GM12878 (cell line): ENCODE data around the gene HNF4A. TPM values are rescaled to one million over a fixed set of nuclear protein-coding genes. Genes with fewer than 3 reads are reported as not detected.

ENCODE experiments used
- ATAC-seq: fragments of 200-7000 bp; cut with Tn5 transposase; 3 replicates; pipeline ENCODE4 v1.9.1; 2020; ENCODE audit warnings: mild to moderate bottlenecking, moderate library complexity
- BruUV-seq: library from RNA; stranded (reverse); fragments of 400-500 nt; replicated peaks from 2 replicates; lab custom pipeline; 2021; lab: Mats Ljungman, UMichigan
- CTCF ChIA-PET: fragments of 300-600 bp; sonication (Branson Sonifier 250); formaldehyde crosslinking; extraction: SDS; loops from one replicate; lab custom pipeline; 2021; ENCODE audit warnings: inconsistent platforms; lab: Yijun Ruan, JAX
- POLR2A ChIA-PET: fragments of 350-600 bp; formaldehyde crosslinking; extraction: SDS; loops from one replicate; lab custom pipeline; 2021; ENCODE audit warnings: inconsistent platforms; lab: Charles Lee
- RAD21 ChIA-PET: fragments of 300-600 bp; sonication (Branson Sonifier 250); formaldehyde crosslinking; loops from one replicate; lab custom pipeline; 2023; ENCODE audit warnings: antibody characterized with exemption; ENCODE audit not compliant: unreplicated experiment; lab: Charles Lee
- SMC1A ChIA-PET: fragments of 300-600 bp; sonication (Branson Sonifier 250); formaldehyde crosslinking; loops from one replicate; lab custom pipeline; 2023; ENCODE audit not compliant: unreplicated experiment, uncharacterized antibody; lab: Charles Lee
- DNase-seq: peaks from one replicate; pipeline ENCODE4 v3.0.0-alpha.2; 2011; ENCODE audit warnings: low read depth, low spot score
- FAIRE-seq: peaks from 3 replicates; lab custom pipeline; 2011; peaks lifted over from hg19 to GRCh38; lab: Jason Lieb, UNC
- H2AFZ ChIP-seq: 2 replicates; pipeline ENCODE4 v1.6.0; 2011; ENCODE audit warnings: low read depth, low read length, control low read depth; ENCODE audit not compliant: control insufficient read depth
- H3K27ac ChIP-seq: 2 replicates; pipeline ENCODE4 v1.5.1; 2011; ENCODE audit warnings: control low read depth; ENCODE audit not compliant: control insufficient read depth, insufficient read depth
- H3K27me3 ChIP-seq, 2 experiments: replicated peaks in 1 of 2; 2 replicates each; pipeline versions ENCODE4 v1.6.0 to v1.6.1; 2011; ENCODE audit warnings: low read length in 1 of 2; ENCODE audit not compliant: control insufficient read depth in 2 of 2, insufficient read depth in 2 of 2
- H3K36me3 ChIP-seq, 2 experiments: 2 replicates each; pipeline ENCODE4 v1.5.1; 2011; ENCODE audit warnings: low read length in 1 of 2; ENCODE audit not compliant: control insufficient read depth in 2 of 2, insufficient read depth in 2 of 2
- H3K4me1 ChIP-seq: 2 replicates; pipeline ENCODE4 v1.6.1; 2011; ENCODE audit warnings: mild to moderate bottlenecking, low read length, moderate library complexity, mixed read lengths; ENCODE audit not compliant: control insufficient read depth, insufficient read depth
- H3K4me2 ChIP-seq: 2 replicates; pipeline ENCODE4 v1.6.0; 2011; ENCODE audit warnings: control low read depth; ENCODE audit not compliant: control insufficient read depth, insufficient read depth
- H3K4me3 ChIP-seq: fragments of 200-600 bp; sonication (generic); 2 replicates; pipeline ENCODE4 v1.5.1; 2016
- H3K79me2 ChIP-seq: 2 replicates; pipeline ENCODE4 v1.6.0; 2011; ENCODE audit warnings: low read length; ENCODE audit not compliant: control insufficient read depth, insufficient read depth
- H3K9ac ChIP-seq: 2 replicates; pipeline ENCODE4 v1.8.0; 2011; ENCODE audit warnings: low read length, control low read depth, mixed read lengths; ENCODE audit not compliant: control insufficient read depth, insufficient read depth
- H3K9me3 ChIP-seq: replicated peaks from 3 replicates; pipeline ENCODE4 v1.5.1; 2011; ENCODE audit warnings: mild to moderate bottlenecking, low read length; ENCODE audit not compliant: control insufficient read depth, insufficient read depth
- H4K20me1 ChIP-seq: 2 replicates; pipeline ENCODE4 v1.6.0; 2011; ENCODE audit not compliant: control insufficient read depth, insufficient read depth
- ATF7 ChIP-seq: fragments of 450-650 bp; IDR thresholded peaks from 2 replicates; pipeline ENCODE4 v1.6.1; 2016; ENCODE audit warnings: low read depth, mild to moderate bottlenecking
- BACH1 ChIP-seq: fragments of 450-650 bp; IDR thresholded peaks from 2 replicates; pipeline ENCODE4 v1.6.1; 2017; ENCODE audit warnings: mild to moderate bottlenecking, borderline replicate concordance
- CBX3 ChIP-seq: fragments of 200-600 bp; sonication (generic); IDR thresholded peaks from 2 replicates; pipeline ENCODE4 v1.6.1; 2016; ENCODE audit warnings: low read depth, borderline replicate concordance
- DPF2 ChIP-seq: fragments of 450-650 bp; IDR thresholded peaks from 2 replicates; pipeline ENCODE4 v1.6.1; 2017; ENCODE audit warnings: mild to moderate bottlenecking
- ETV6 ChIP-seq, 2 experiments: fragments of 450-650 bp in 1 of 2; IDR thresholded peaks in 1 of 2; conservative IDR thresholded peaks in 1 of 2; 2 replicates each; pipeline ENCODE4 v1.6.1; 2014; ENCODE audit warnings: antibody characterized with exemption in 1 of 2, borderline replicate concordance in 1 of 2, low read depth in 1 of 2, mild to moderate bottlenecking in 1 of 2, moderate library complexity in 1 of 2
- NFIC ChIP-seq: IDR thresholded peaks from 2 replicates; pipeline ENCODE4 v1.6.1; 2012; ENCODE audit warnings: low read depth, mild to moderate bottlenecking, inconsistent platforms, low read length, moderate library complexity
- NFYA ChIP-seq: IDR thresholded peaks from 2 replicates; pipeline ENCODE4 v1.6.1; 2011; ENCODE audit warnings: low read depth, mild to moderate bottlenecking, low read length, improper control_type of control experiment, borderline replicate concordance
- RELA ChIP-seq: fragments of 450-650 bp; IDR thresholded peaks from 2 replicates; pipeline ENCODE4 v1.8.0; 2014; ENCODE audit warnings: borderline replicate concordance; ENCODE audit not compliant: partially characterized antibody
- ZNF24 ChIP-seq: fragments of 450-650 bp; IDR thresholded peaks from 2 replicates; pipeline ENCODE4 v1.6.1; 2017; ENCODE audit warnings: antibody characterized with exemption, mild to moderate bottlenecking
- ZNF622 ChIP-seq: fragments of 450-650 bp; IDR thresholded peaks from 2 replicates; pipeline ENCODE4 v1.6.1; 2017; ENCODE audit warnings: mild to moderate bottlenecking, inconsistent platforms
- whole genome bisulfite sequencing: methylation state at CpG from one replicate; pipeline ENCODE4 v1.1.6; 2016; ENCODE audit warnings: low lambda C conversion rate; ENCODE audit not compliant: insufficient replicate concordance, insufficient coverage; ENCODE audit errors: missing lambda C conversion rate; 5-methylcytosine and 5-hydroxymethylcytosine counted together
- in situ Hi-C: fragments of 300-500 bp; cut with MboI; formaldehyde crosslinking; loops from 9 replicates; pipeline ENCODE4 v1.14.3; 2018; ENCODE audit warnings: mixed read lengths
- intact Hi-C: fragments of 100-400 bp; cut with micrococcal nuclease; formaldehyde crosslinking; loops from one replicate; pipeline ENCODE4 v1.14.2; 2022; ENCODE audit not compliant: unreplicated experiment
- polyA plus RNA-seq, 11 experiments: library from polyadenylated mRNA; depleted of rRNA in 4 of 11; unstranded in 6 of 11; stranded (reverse) in 5 of 11; fragments of >200 nt; fragmentation: Nextera tagmentation in 4 of 11; fragmentation: Illumina TruSeq in 1 of 11; extraction: Ambion mirVana in 4 of 11; extraction: Trizol in 1 of 11; gene quantifications; 1 replicate in 1 of 11; 2 replicates in 10 of 11; pipeline versions ENCODE4 v1.2.1 to v1.2.3, GENCODE V29; 2011 to 2016; ENCODE audit warnings: inconsistent platforms in 2 of 11, missing spikeins in 2 of 11, low read depth in 1 of 11
- total RNA-seq, 4 experiments: library from RNA; depleted of rRNA in 3 of 4; stranded (reverse); fragments of >200 nt in 3 of 4; fragmentation: Illumina TruSeq in 1 of 4; extraction: Trizol in 1 of 4; gene quantifications; 2 replicates each; pipeline versions ENCODE4 v1.2.1 to v1.2.3, GENCODE V29; 2013 to 2021
- TF ChIP-seq, protein P1 (sequence below): fragments of 450-650 bp; IDR thresholded peaks from 2 replicates; pipeline ENCODE4 v1.6.1; 2016; ENCODE audit warnings: mild to moderate bottlenecking, moderate library complexity, borderline replicate concordance
- TF ChIP-seq, protein P2 (sequence below): fragments of 450-650 bp; conservative IDR thresholded peaks from 2 replicates; pipeline ENCODE4 v1.6.1; 2017; ENCODE audit warnings: mild to moderate bottlenecking, moderate library complexity

Gene HNF4A
- total and polyA plus RNA-seq, 10 of the 15 experiments (the other 5 are each of a cell fraction or from before 2014, with no cell fraction given) = 0.21 TPM; not detected in 9

DNA sequence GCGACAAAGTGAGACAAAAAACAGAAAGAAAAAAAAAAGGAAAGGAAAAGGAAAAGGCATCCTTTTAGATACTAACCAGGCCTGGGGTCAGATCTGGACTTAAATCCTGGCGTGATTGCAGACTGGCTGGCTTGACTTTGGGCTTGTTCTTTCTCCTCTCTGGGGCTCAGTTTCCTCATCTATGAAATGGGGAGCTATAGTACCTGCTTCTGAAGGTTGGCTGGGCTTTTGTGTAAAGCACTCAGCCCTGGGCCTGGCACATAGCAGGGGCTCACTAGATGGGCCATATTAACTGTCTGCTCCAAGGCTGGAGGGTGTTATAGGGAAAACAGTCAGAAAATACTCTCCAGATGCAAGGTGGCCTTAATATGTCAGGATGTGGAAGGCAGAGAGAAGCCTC lies 19.8 kb upstream of the HNF4A start (continued):
- TF ChIP-seq, protein P1, sequence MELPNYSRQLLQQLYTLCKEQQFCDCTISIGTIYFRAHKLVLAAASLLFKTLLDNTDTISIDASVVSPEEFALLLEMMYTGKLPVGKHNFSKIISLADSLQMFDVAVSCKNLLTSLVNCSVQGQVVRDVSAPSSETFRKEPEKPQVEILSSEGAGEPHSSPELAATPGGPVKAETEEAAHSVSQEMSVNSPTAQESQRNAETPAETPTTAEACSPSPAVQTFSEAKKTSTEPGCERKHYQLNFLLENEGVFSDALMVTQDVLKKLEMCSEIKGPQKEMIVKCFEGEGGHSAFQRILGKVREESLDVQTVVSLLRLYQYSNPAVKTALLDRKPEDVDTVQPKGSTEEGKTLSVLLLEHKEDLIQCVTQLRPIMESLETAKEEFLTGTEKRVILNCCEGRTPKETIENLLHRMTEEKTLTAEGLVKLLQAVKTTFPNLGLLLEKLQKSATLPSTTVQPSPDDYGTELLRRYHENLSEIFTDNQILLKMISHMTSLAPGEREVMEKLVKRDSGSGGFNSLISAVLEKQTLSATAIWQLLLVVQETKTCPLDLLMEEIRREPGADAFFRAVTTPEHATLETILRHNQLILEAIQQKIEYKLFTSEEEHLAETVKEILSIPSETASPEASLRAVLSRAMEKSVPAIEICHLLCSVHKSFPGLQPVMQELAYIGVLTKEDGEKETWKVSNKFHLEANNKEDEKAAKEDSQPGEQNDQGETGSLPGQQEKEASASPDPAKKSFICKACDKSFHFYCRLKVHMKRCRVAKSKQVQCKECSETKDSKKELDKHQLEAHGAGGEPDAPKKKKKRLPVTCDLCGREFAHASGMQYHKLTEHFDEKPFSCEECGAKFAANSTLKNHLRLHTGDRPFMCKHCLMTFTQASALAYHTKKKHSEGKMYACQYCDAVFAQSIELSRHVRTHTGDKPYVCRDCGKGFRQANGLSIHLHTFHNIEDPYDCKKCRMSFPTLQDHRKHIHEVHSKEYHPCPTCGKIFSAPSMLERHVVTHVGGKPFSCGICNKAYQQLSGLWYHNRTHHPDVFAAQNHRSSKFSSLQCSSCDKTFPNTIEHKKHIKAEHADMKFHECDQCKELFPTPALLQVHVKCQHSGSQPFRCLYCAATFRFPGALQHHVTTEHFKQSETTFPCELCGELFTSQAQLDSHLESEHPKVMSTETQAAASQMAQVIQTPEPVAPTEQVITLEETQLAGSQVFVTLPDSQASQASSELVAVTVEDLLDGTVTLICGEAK = no peak
- no peak for TF ChIP-seq ZNF24
- TF ChIP-seq BACH1 = no peak
- TF ChIP-seq NFYA = no peak

DNA sequence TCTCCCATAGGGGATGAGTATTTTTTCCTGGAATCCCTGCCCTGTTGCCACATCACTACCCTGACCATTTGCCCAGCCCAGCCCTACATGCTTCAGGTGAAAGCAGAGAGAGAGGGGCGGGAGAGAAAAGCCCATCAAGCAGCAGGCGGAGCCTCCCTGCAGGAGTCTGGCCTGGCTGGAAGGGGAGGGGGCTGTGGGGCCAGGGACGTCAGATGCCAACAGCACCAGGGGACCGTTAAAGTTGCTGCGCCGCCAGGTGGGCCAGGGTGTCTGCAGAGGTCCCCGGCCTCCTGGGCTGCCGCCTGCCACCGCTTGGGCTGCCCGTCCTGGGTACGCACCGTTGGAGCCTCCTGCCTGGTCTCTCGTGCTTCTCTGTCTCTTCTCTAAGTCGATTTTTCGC lies 19.4 kb upstream of the HNF4A start:
- 38% methylated on average over 15 of the region's 15 CpGs for WGBS
- H3K36me3 ChIP-seq = no peaks in the 10 kb centered on the region
- DNase-seq = no peak
- in situ Hi-C loops (no loop called here), intact Hi-C loops (no loop called here)
- H2AFZ ChIP-seq = no peak overlapping the region
- H3K27me3 ChIP-seq = peaks cover 0 to 3% of the 10 kb centered on the region in 2 experiments; a peak in 3 of 4 replicates
- no peaks in the 10 kb centered on the region for H3K4me1 ChIP-seq
- no peaks in the 10 kb centered on the region for H3K79me2 ChIP-seq
- no peak overlapping the region for H3K27ac ChIP-seq
- ATAC-seq = no peak
- SMC1A ChIA-PET = no interaction called here
- no peak overlapping the region for H3K9ac ChIP-seq
- POLR2A ChIA-PET = no interaction called here
- no peak for FAIRE-seq
- CTCF ChIA-PET = no interaction called here
- no peak for TF ChIP-seq NFYA
- no peak for TF ChIP-seq ETV6 (conservative IDR thresholded peaks at IDR 0.05 in 1 of 2, IDR thresholded peaks at IDR 0.05 in 1 of 2; ENCODE audit: borderline replicate concordance in 1 of 2, low read depth in 1 of 2)
- TF ChIP-seq ZNF622 = no peak
- no peak for TF ChIP-seq RELA
- no peak for TF ChIP-seq NFIC
- no peak for TF ChIP-seq DPF2
- TF ChIP-seq ATF7 = no peak
- TF ChIP-seq CBX3 = no peak
- TF ChIP-seq, protein P2, sequence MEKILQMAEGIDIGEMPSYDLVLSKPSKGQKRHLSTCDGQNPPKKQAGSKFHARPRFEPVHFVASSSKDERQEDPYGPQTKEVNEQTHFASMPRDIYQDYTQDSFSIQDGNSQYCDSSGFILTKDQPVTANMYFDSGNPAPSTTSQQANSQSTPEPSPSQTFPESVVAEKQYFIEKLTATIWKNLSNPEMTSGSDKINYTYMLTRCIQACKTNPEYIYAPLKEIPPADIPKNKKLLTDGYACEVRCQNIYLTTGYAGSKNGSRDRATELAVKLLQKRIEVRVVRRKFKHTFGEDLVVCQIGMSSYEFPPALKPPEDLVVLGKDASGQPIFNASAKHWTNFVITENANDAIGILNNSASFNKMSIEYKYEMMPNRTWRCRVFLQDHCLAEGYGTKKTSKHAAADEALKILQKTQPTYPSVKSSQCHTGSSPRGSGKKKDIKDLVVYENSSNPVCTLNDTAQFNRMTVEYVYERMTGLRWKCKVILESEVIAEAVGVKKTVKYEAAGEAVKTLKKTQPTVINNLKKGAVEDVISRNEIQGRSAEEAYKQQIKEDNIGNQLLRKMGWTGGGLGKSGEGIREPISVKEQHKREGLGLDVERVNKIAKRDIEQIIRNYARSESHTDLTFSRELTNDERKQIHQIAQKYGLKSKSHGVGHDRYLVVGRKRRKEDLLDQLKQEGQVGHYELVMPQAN = no peak
- H3K4me3 ChIP-seq = no peak overlapping the region
- BruUV-seq = no TSS peak
- H4K20me1 ChIP-seq = no peaks in the 10 kb centered on the region
- H3K9me3 ChIP-seq = no peaks in the 10 kb centered on the region
- H3K4me2 ChIP-seq = no peak overlapping the region
- RAD21 ChIA-PET = no interaction called here
